WTC11 (cell line): ENCODE data around the gene CRAMP1. TPM values are rescaled to one million over a fixed set of nuclear protein-coding genes. Genes with fewer than 3 reads are reported as not detected.
A peak's percentile ranks its signal among the peaks of the same experiment; 100 is the strongest.

Source experiments
- ATAC-seq: fragments of 200-7000 bp; cut with Tn5 transposase; 2 replicates; pipeline ENCODE4 v1.10.0; 2021; ENCODE audit warnings: mild to moderate bottlenecking, moderate library complexity
- CTCF ChIA-PET: fragments of 300-600 bp; sonication (Branson Sonifier 250); formaldehyde crosslinking; loops from one replicate; lab custom pipeline; 2021; ENCODE audit warnings: antibody characterized with exemption; lab: Charles Lee
- POLR2A ChIA-PET: fragments of 350-600 bp; sonication (Branson Sonifier 250); formaldehyde crosslinking; loops from one replicate; lab custom pipeline; 2021; ENCODE audit warnings: antibody characterized with exemption; lab: Charles Lee
- DNase-seq: peaks from one replicate; pipeline ENCODE4 v3.0.0; 2021; ENCODE audit warnings: low spot score
- H3K27ac Mint-ChIP-seq: 2 replicates; pipeline ENCODE4 v1.8.0; 2021; ENCODE audit warnings: mixed read lengths
- H3K27me3 Mint-ChIP-seq: 2 replicates; pipeline ENCODE4 v1.8.0; 2021; ENCODE audit warnings: low read depth, mild to moderate bottlenecking, moderate library complexity, mixed read lengths
- H3K36me3 Mint-ChIP-seq: 2 replicates; pipeline ENCODE4 v1.8.0; 2021; ENCODE audit warnings: mixed read lengths
- H3K4me1 Mint-ChIP-seq: 2 replicates; pipeline ENCODE4 v1.8.0; 2022; ENCODE audit warnings: mixed read lengths
- H3K4me3 Mint-ChIP-seq: 2 replicates; pipeline ENCODE4 v1.8.0; 2021; ENCODE audit warnings: mild to moderate bottlenecking, moderate library complexity, mixed read lengths
- H3K9me3 Mint-ChIP-seq: 2 replicates; pipeline ENCODE4 v1.8.0; 2021; ENCODE audit warnings: mixed read lengths
- CBFB ChIP-seq: sonication (generic); formaldehyde crosslinking; IDR thresholded peaks from 2 replicates; pipeline ENCODE4 v1.8.1; 2022; ENCODE audit warnings: mild to moderate bottlenecking, low read depth, missing genetic modification reagents
- E2F5 ChIP-seq: sonication (generic); formaldehyde crosslinking; IDR thresholded peaks from 2 replicates; pipeline ENCODE4 v1.8.1; 2022; ENCODE audit warnings: mild to moderate bottlenecking, moderate library complexity, missing genetic modification reagents
- ERG ChIP-seq: fragments of 250-450 bp; sonication (Bioruptor Pico); IDR thresholded peaks from 2 replicates; pipeline ENCODE4 v1.8.0; 2021; ENCODE audit warnings: mild to moderate bottlenecking
- FOXP1 ChIP-seq: sonication (generic); formaldehyde crosslinking; IDR thresholded peaks from 2 replicates; pipeline ENCODE4 v1.8.0; 2022; ENCODE audit warnings: missing genetic modification reagents, mild to moderate bottlenecking, moderate library complexity, borderline replicate concordance
- GABPB1 ChIP-seq: sonication (generic); formaldehyde crosslinking; IDR thresholded peaks from 2 replicates; pipeline ENCODE4 v1.8.1; 2023; ENCODE audit warnings: mild to moderate bottlenecking, missing genetic modification reagents
- GRHL2 ChIP-seq: fragments of 250-450 bp; sonication (Bioruptor Pico); IDR thresholded peaks from 2 replicates; pipeline ENCODE4 v1.8.0; 2022; ENCODE audit warnings: mild to moderate bottlenecking, moderate library complexity; ENCODE audit not compliant: insufficient replicate concordance, severe bottlenecking
- IRF2 ChIP-seq: sonication (generic); formaldehyde crosslinking; IDR thresholded peaks from 2 replicates; pipeline ENCODE4 v1.8.0; 2022; ENCODE audit warnings: low read depth, missing genetic modification reagents, borderline replicate concordance
- NFATC4 ChIP-seq: fragments of 250-450 bp; sonication (Bioruptor Pico); IDR thresholded peaks from 2 replicates; pipeline ENCODE4 v1.9.0; 2021; ENCODE audit warnings: mild to moderate bottlenecking
- NFYB ChIP-seq: sonication (generic); formaldehyde crosslinking; conservative IDR thresholded peaks from 2 replicates; pipeline ENCODE4 v1.8.0; 2022; ENCODE audit warnings: low read depth, missing genetic modification reagents
- RORB ChIP-seq: fragments of 250-450 bp; sonication (Bioruptor Pico); IDR thresholded peaks from 2 replicates; pipeline ENCODE4 v1.9.0; 2021; ENCODE audit warnings: mild to moderate bottlenecking
- USF2 ChIP-seq: sonication (generic); formaldehyde crosslinking; IDR thresholded peaks from 2 replicates; pipeline ENCODE4 v1.8.1; 2023; ENCODE audit warnings: mild to moderate bottlenecking, missing genetic modification reagents, moderate library complexity
- ZNF121 ChIP-seq: sonication (generic); formaldehyde crosslinking; IDR thresholded peaks from 2 replicates; pipeline ENCODE4 v1.8.0; 2023; ENCODE audit warnings: missing genetic modification reagents
- ZNF219 ChIP-seq: sonication (generic); formaldehyde crosslinking; IDR thresholded peaks from 2 replicates; pipeline ENCODE4 v1.8.0; 2023; ENCODE audit warnings: missing genetic modification reagents, mild to moderate bottlenecking, borderline replicate concordance
- ZNF416 ChIP-seq: fragments of 250-450 bp; sonication (Bioruptor Pico); IDR thresholded peaks from 2 replicates; pipeline ENCODE4 v1.9.0; 2021; ENCODE audit warnings: mild to moderate bottlenecking, inconsistent platforms
- ZNF423 ChIP-seq: fragments of 250-450 bp; sonication (Bioruptor Pico); IDR thresholded peaks from 2 replicates; pipeline ENCODE4 v2.1.2; 2022; ENCODE audit warnings: mild to moderate bottlenecking, moderate library complexity
- ZNF671 ChIP-seq: fragments of 250-450 bp; sonication (Bioruptor Pico); IDR thresholded peaks from 2 replicates; pipeline ENCODE4 v1.8.0; 2021; ENCODE audit warnings: mild to moderate bottlenecking
- total RNA-seq: library from RNA; stranded (reverse); gene quantifications from 3 replicates; pipeline ENCODE4 v1.2.3, GENCODE V29; 2021
- TF ChIP-seq, protein P1 (sequence below): sonication (generic); formaldehyde crosslinking; IDR thresholded peaks from 2 replicates; pipeline ENCODE4 v1.8.0; 2022; ENCODE audit warnings: mild to moderate bottlenecking, missing genetic modification reagents
- TF ChIP-seq, protein P2 (sequence below): sonication (generic); formaldehyde crosslinking; IDR thresholded peaks from 2 replicates; pipeline ENCODE4 v1.8.1; 2023; ENCODE audit warnings: mild to moderate bottlenecking, missing genetic modification reagents
- TF ChIP-seq, protein P3 (sequence below): sonication (generic); formaldehyde crosslinking; IDR thresholded peaks from 2 replicates; pipeline ENCODE4 v1.8.0; 2022; ENCODE audit warnings: mild to moderate bottlenecking, missing genetic modification reagents

CRAMP1 gene
- total RNA-seq, 1 experiment from 2014 or later: 27.4 TPM

GRCh38 chr16:1713331-1713730, 101.2 kb downstream of the CRAMP1 start:
- H3K4me3 Mint-ChIP-seq: no peak overlapping the region
- CTCF ChIA-PET: interaction anchor here (1.0 to 4.9 kb wide), 5 partner anchors 8 to 69 kb away, joined by 3 to 45 read pairs (median 4); partner anchors contain the start of genes MAPK8IP3, NUBP2 and SPSB3
- no peaks in the 10 kb centered on the region for H3K27me3 Mint-ChIP-seq
- H3K4me1 Mint-ChIP-seq: peaks cover 20% of the 10 kb centered on the region
- H3K36me3 Mint-ChIP-seq: no peaks in the 10 kb centered on the region
- POLR2A ChIA-PET: interaction anchor here (0.8 kb wide), 1 partner anchor 59 kb away, joined by 3 read pairs; the partner anchor contains the start of genes EME2 and MRPS34
- no peak for DNase-seq
- no peak for TF ChIP-seq ZNF219
- TF ChIP-seq NFATC4 (CRISPR knock-in tag): no peak
- no peak for TF ChIP-seq ZNF416 (CRISPR knock-in tag)
- TF ChIP-seq FOXP1 (CRISPR knock-in tag): no peak
- TF ChIP-seq E2F5 (CRISPR knock-in tag): no peak
- no peak for TF ChIP-seq ZNF423 (CRISPR knock-in tag)
- TF ChIP-seq ZNF121 (CRISPR knock-in tag): no peak
- TF ChIP-seq GABPB1: no peak
- TF ChIP-seq ERG (CRISPR knock-in tag): no peak
- TF ChIP-seq, protein P1, sequence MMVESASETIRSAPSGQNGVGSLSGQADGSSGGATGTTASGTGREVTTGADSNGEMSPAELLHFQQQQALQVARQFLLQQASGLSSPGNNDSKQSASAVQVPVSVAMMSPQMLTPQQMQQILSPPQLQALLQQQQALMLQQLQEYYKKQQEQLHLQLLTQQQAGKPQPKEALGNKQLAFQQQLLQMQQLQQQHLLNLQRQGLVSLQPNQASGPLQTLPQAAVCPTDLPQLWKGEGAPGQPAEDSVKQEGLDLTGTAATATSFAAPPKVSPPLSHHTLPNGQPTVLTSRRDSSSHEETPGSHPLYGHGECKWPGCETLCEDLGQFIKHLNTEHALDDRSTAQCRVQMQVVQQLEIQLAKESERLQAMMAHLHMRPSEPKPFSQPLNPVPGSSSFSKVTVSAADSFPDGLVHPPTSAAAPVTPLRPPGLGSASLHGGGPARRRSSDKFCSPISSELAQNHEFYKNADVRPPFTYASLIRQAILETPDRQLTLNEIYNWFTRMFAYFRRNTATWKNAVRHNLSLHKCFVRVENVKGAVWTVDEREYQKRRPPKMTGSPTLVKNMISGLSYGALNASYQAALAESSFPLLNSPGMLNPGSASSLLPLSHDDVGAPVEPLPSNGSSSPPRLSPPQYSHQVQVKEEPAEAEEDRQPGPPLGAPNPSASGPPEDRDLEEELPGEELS: no peak
- TF ChIP-seq, all 79 proteins: peak for 0
- peak; percentile 14 for ATAC-seq
- no peaks in the 10 kb centered on the region for H3K9me3 Mint-ChIP-seq
- H3K27ac Mint-ChIP-seq: peak overlapping the region; percentile 85

DNA sequence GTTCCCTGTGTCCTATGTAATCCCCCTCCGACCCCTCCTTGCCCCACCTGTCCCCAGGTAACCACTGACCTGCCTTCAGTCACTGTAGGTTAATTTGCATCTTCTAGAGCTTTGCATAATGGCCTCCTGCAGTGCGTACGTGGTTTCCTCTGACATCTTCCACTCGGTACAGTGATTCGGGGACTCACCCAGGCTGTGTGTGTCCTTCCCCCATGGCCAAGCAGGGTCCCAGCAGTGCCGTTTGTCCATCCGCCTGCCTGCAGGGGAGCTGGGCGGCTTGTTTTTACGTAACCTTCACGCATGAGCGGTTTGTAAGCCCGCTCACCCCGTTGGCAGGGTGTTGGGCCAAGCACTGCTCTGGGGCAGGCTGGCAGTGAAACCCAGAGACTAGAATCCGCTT, 101.8 kb downstream of the CRAMP1 start:
- POLR2A ChIA-PET: interaction anchor here (0.8 kb wide), 1 partner anchor 59 kb away, joined by 3 read pairs; the partner anchor contains the start of genes EME2 and MRPS34
- Mint-ChIP-seq H3K4me3 (peak overlapping the region; percentile 44), H3K27me3 (no peaks in the 10 kb centered on the region), H3K9me3 (no peaks in the 10 kb centered on the region), H3K27ac (peak overlapping the region; percentile 85), H3K4me1 (peaks cover 20% of the 10 kb centered on the region), H3K36me3 (no peaks in the 10 kb centered on the region)
- CTCF ChIA-PET: interaction anchor here (1.0 to 4.9 kb wide), 5 partner anchors 8 to 69 kb away, joined by 3 to 45 read pairs (median 4); partner anchors contain the start of genes MAPK8IP3, NUBP2 and SPSB3
- peak; percentile 88 for ATAC-seq
- TF ChIP-seq ZNF121 (CRISPR knock-in tag) (no peak), ZNF671 (CRISPR knock-in tag) (no peak), RORB (CRISPR knock-in tag) (no peak), USF2 (no peak), ERG (CRISPR knock-in tag) (no peak), CBFB (CRISPR knock-in tag) (no peak), NFYB (CRISPR knock-in tag) (no peak), GRHL2 (no peak), IRF2 (CRISPR knock-in tag) (no peak)
- TF ChIP-seq, protein P2, sequence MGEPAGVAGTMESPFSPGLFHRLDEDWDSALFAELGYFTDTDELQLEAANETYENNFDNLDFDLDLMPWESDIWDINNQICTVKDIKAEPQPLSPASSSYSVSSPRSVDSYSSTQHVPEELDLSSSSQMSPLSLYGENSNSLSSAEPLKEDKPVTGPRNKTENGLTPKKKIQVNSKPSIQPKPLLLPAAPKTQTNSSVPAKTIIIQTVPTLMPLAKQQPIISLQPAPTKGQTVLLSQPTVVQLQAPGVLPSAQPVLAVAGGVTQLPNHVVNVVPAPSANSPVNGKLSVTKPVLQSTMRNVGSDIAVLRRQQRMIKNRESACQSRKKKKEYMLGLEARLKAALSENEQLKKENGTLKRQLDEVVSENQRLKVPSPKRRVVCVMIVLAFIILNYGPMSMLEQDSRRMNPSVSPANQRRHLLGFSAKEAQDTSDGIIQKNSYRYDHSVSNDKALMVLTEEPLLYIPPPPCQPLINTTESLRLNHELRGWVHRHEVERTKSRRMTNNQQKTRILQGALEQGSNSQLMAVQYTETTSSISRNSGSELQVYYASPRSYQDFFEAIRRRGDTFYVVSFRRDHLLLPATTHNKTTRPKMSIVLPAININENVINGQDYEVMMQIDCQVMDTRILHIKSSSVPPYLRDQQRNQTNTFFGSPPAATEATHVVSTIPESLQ (CRISPR knock-in tag): no peak
- TF ChIP-seq, protein P3, sequence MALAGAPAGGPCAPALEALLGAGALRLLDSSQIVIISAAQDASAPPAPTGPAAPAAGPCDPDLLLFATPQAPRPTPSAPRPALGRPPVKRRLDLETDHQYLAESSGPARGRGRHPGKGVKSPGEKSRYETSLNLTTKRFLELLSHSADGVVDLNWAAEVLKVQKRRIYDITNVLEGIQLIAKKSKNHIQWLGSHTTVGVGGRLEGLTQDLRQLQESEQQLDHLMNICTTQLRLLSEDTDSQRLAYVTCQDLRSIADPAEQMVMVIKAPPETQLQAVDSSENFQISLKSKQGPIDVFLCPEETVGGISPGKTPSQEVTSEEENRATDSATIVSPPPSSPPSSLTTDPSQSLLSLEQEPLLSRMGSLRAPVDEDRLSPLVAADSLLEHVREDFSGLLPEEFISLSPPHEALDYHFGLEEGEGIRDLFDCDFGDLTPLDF (CRISPR knock-in tag): no peak
- peak; percentile 48 for DNase-seq
